ENCODE data around the gene MAOA. TPM values are rescaled to one million over a fixed set of nuclear protein-coding genes. Genes with fewer than 3 reads are reported as not detected.

The MAOA gene
- total RNA-seq, 1 experiment from 2014 or later, result 0.23 TPM

DNA sequence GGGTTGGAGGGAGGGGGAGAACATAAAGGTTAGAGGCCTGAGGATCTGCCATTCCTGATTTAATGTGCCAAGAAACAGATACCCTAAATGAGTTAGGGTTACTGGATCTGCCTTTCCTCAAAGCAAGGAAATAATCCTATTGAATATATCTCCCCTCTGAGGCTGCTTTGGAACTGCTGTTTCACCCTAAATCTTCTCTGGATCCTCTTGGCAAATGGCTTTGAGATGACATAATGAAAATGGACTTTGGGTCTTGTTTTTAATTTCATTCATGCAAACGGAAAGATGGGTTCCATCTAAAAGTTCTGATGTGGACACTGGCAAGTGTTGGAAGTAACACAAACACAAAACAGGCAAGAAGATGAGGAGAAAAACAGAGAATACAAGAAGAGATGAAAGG lies 23.0 kb upstream of the MAOA start:
- POLR2A ChIA-PET, result no interaction called here
- Histone ChIP-seq H3K4me3 (ENCODE audit: low read depth in 2 of 2, low read length in 2 of 2) (no peak overlapping the region), H3K36me3 (ENCODE audit: control insufficient read depth, insufficient read depth, low read length) (no peaks in the 10 kb centered on the region), H3K27me3 (ENCODE audit: control insufficient read depth, insufficient read depth, low read length) (no peaks in the 10 kb centered on the region), H3K27ac (ENCODE audit: low read length) (no peak overlapping the region), H3K4me1 (ENCODE audit: control insufficient read depth, insufficient read depth, low read length) (no peaks in the 10 kb centered on the region), H3K9me3 (ENCODE audit: control insufficient read depth, insufficient read depth, low read depth, low read length) (no peaks in the 10 kb centered on the region)
- no peak for TF ChIP-seq CTCF (IDR thresholded peaks at IDR 0.05)
- no peak for TF ChIP-seq TCF7L2 (IDR thresholded peaks at IDR 0.05; ENCODE audit: low read depth, low read length)
- TF ChIP-seq SIN3A (IDR thresholded peaks at IDR 0.05; ENCODE audit: borderline replicate concordance, insufficient read depth, low read depth, low read length), result no peak
- TF ChIP-seq, protein P1, sequence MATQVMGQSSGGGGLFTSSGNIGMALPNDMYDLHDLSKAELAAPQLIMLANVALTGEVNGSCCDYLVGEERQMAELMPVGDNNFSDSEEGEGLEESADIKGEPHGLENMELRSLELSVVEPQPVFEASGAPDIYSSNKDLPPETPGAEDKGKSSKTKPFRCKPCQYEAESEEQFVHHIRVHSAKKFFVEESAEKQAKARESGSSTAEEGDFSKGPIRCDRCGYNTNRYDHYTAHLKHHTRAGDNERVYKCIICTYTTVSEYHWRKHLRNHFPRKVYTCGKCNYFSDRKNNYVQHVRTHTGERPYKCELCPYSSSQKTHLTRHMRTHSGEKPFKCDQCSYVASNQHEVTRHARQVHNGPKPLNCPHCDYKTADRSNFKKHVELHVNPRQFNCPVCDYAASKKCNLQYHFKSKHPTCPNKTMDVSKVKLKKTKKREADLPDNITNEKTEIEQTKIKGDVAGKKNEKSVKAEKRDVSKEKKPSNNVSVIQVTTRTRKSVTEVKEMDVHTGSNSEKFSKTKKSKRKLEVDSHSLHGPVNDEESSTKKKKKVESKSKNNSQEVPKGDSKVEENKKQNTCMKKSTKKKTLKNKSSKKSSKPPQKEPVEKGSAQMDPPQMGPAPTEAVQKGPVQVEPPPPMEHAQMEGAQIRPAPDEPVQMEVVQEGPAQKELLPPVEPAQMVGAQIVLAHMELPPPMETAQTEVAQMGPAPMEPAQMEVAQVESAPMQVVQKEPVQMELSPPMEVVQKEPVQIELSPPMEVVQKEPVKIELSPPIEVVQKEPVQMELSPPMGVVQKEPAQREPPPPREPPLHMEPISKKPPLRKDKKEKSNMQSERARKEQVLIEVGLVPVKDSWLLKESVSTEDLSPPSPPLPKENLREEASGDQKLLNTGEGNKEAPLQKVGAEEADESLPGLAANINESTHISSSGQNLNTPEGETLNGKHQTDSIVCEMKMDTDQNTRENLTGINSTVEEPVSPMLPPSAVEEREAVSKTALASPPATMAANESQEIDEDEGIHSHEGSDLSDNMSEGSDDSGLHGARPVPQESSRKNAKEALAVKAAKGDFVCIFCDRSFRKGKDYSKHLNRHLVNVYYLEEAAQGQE (IDR thresholded peaks at IDR 0.05; ENCODE audit: insufficient read depth in 1 of 2, low read depth in 2 of 2, low read length in 1 of 2), result no peak
- CTCF ChIA-PET, result no interaction called here
- DNase-seq (ENCODE audit: low read depth, low spot score), result no peak
- in situ Hi-C loops (cut with HindIII; ENCODE audit: low pct_unique_long_range_greater_than_20kb, low sequenced_read_pairs), result no loop called here
- BruUV-seq (replicated peaks), result no TSS peak
- intact Hi-C loops (cut with micrococcal nuclease; ENCODE audit: unreplicated experiment), result no loop called here
- ATAC-seq, result no peak

DNA sequence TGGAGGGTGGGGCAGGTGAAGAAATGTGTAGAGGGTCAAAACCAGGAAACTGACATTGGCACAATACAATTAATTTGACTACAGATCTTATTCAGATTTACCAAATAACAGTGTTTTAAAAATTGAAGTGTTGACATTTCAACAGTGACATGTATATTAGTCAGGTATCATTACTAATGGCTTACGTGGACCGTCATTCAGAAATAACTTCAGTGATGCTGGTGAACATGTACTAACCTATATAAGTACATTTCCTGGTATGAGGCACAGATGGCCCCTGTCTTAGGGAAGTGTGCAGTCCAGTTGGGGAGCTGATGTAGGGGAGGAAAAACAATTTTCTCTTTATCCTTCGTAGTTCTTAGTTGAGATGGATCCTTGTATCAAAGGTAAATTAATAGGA lies 22.3 kb upstream of the MAOA start:
- POLR2A ChIA-PET, result no interaction called here
- no peaks in the 10 kb centered on the region for H3K36me3 ChIP-seq (ENCODE audit: control insufficient read depth, insufficient read depth, low read length)
- ATAC-seq (no peak), DNase-seq (ENCODE audit: low read depth, low spot score) (no peak)
- H3K4me3 ChIP-seq (ENCODE audit: low read depth in 2 of 2, low read length in 2 of 2), result no peak overlapping the region
- in situ Hi-C loops (cut with HindIII; ENCODE audit: low pct_unique_long_range_greater_than_20kb, low sequenced_read_pairs) (no loop called here), intact Hi-C loops (cut with micrococcal nuclease; ENCODE audit: unreplicated experiment) (no loop called here)
- no peaks in the 10 kb centered on the region for H3K27me3 ChIP-seq (ENCODE audit: control insufficient read depth, insufficient read depth, low read length)
- H3K4me1 ChIP-seq (ENCODE audit: control insufficient read depth, insufficient read depth, low read length), result no peaks in the 10 kb centered on the region
- CTCF ChIA-PET, result no interaction called here
- TF ChIP-seq TCF7L2 (IDR thresholded peaks at IDR 0.05; ENCODE audit: low read depth, low read length), result no peak
- TF ChIP-seq POLR2AphosphoS5 (IDR thresholded peaks at IDR 0.05; ENCODE audit: low read depth, low read length), result no peak
- no peaks in the 10 kb centered on the region for H3K9me3 ChIP-seq (ENCODE audit: control insufficient read depth, insufficient read depth, low read depth, low read length)
- no peak overlapping the region for H3K27ac ChIP-seq (ENCODE audit: low read length)
- BruUV-seq (replicated peaks), result no TSS peak

DNA sequence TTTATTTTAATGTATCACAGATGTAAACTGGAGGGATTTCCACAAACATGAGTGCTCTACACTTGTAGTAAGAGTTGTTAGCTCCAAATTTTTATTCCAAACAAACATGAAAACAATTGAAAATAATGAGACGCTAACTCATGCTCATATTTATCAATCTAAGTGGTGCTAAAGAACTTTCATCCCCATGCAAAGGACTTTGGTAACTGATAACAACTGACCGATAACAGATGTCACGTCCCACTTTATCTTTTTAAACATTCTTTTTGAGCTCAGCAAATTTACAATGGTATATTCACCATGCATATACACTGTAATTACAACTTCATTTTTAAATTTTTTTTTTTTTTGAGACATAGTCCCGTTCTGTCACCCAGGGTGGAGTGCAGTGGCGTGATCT lies 15.6 kb upstream of the MAOA start:
- Histone ChIP-seq H3K9me3 (ENCODE audit: control insufficient read depth, insufficient read depth, low read depth, low read length) (no peaks in the 10 kb centered on the region), H3K27me3 (ENCODE audit: control insufficient read depth, insufficient read depth, low read length) (no peaks in the 10 kb centered on the region), H3K4me1 (ENCODE audit: control insufficient read depth, insufficient read depth, low read length) (no peaks in the 10 kb centered on the region), H3K27ac (ENCODE audit: low read length) (no peak overlapping the region), H3K36me3 (ENCODE audit: control insufficient read depth, insufficient read depth, low read length) (no peaks in the 10 kb centered on the region), H3K4me3 (ENCODE audit: low read depth in 2 of 2, low read length in 2 of 2) (no peak overlapping the region)
- DNase-seq (ENCODE audit: low read depth, low spot score) (no peak), ATAC-seq (no peak)
- CTCF ChIA-PET, result no interaction called here
- intact Hi-C loops (cut with micrococcal nuclease; ENCODE audit: unreplicated experiment) (no loop called here), in situ Hi-C loops (cut with HindIII; ENCODE audit: low pct_unique_long_range_greater_than_20kb, low sequenced_read_pairs) (no loop called here)
- POLR2A ChIA-PET, result no interaction called here
- TF ChIP-seq, protein P1 (IDR thresholded peaks at IDR 0.05; ENCODE audit: insufficient read depth in 1 of 2, low read depth in 2 of 2, low read length in 1 of 2), result no peak
- TF ChIP-seq CTCF (IDR thresholded peaks at IDR 0.05) (no peak), POLR2AphosphoS5 (IDR thresholded peaks at IDR 0.05; ENCODE audit: low read depth, low read length) (no peak), SIN3A (IDR thresholded peaks at IDR 0.05; ENCODE audit: borderline replicate concordance, insufficient read depth, low read depth, low read length) (no peak), TCF7L2 (IDR thresholded peaks at IDR 0.05; ENCODE audit: low read depth, low read length) (no peak)
- BruUV-seq (replicated peaks), result no TSS peak

Data from Panc1 (cell line).